Stimulated activated CD4-positive, alpha-beta T cell treated with anti-CD3 and anti-CD28 coated beads, Interleukin-4, amount 100 ng/mL, for 24 hours (primary cell): ENCODE results near the gene TMEM151B.

Experiments used
- DNase-seq: peaks from one replicate; pipeline ENCODE4 v3.0.0-alpha.2; 2020

The TMEM151B gene

DNA sequence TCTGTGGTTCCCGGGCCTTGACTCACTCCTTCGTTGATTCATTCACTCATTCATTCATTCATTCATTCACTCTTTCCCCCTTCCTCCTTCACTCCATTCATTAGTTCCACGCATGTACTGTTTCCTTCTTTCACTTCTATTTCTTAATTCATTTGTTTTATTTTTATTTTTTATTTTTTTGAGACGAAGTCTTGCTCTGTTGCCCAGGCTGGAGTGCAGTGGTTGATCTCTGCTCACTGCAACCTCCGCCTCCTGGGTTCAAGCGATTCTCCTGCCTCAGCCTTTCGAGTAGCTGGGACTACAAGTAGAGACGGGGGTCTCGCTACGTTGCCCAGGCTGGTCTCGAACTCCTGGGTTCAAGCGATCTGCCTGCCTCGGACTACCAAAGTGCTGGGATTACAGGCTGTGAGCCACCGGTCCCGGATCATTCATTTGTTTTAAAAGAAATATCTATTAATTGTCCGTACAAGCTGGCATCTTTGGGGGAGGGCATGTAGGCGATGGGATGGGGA, 4.5 kb upstream of the TMEM151B start:
- no peak for DNase-seq

DNA sequence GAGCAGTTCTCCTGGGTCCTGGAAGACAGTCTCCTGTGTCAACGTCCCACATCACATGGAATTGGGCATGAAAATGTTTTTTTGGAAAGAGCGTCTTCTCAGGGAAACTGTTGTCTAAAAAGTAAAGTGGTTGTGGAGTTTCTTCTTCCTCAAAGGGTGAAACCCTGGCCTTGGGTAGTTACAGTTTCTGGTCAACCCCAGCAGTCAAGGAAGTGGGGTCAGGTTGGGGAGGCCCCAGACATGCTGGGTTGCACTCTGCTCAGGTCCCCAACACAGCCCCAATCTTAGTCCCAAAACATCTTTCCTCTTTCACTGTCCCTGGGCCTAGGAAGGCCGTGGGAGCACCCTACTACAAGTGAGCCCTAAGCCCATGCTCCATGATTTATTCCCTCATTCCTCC, 3.9 kb upstream of the TMEM151B start:
- DNase-seq, result no peak

DNA sequence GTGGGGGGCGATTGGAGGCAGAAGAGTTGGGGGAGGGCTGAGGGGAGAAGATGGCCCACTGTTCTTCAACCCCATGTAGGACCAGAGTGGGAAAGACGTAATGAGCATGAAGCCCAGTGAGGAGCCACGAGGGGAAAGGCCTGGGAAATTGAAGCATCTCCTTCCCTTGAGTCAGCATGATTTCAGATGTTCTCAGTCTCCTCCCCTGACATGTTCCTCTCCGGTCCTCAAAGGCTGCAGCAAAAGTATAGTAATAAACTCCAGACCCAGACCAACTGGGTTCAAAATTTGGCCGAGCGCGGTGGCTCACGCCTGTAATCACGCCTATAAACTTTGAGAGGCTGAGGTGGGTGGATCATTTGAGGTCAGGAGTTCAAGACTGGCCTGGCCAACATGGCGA, 3.0 kb upstream of the TMEM151B start:
- no peak for DNase-seq

DNA sequence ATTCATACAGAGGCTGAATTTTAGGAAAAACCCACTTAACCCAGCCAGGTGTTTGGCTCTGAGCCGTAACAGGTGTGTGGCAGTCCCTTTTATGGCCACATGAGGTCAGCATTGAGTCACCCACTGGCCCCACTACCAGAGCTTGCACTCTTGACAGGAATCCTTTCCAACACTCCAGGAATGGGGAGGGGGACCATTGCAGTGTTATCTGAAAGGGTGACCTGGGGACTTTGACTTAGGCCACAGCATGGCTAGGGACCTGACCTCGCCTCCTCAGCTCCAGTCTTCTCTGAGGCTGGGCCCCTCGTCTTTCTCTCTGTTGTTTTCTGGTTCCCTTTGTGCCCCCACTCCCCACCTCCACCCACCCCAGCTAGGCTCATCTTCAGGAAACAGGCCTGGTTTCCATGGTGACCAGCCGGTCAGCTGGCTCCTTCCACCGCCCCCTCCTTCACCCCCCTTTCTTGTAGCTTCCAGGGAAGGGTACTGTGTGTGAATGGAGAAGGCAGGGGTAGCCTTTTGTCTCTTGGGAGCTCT, 2.1 kb upstream of the TMEM151B start:
- peak; percentile 72 for DNase-seq

DNA sequence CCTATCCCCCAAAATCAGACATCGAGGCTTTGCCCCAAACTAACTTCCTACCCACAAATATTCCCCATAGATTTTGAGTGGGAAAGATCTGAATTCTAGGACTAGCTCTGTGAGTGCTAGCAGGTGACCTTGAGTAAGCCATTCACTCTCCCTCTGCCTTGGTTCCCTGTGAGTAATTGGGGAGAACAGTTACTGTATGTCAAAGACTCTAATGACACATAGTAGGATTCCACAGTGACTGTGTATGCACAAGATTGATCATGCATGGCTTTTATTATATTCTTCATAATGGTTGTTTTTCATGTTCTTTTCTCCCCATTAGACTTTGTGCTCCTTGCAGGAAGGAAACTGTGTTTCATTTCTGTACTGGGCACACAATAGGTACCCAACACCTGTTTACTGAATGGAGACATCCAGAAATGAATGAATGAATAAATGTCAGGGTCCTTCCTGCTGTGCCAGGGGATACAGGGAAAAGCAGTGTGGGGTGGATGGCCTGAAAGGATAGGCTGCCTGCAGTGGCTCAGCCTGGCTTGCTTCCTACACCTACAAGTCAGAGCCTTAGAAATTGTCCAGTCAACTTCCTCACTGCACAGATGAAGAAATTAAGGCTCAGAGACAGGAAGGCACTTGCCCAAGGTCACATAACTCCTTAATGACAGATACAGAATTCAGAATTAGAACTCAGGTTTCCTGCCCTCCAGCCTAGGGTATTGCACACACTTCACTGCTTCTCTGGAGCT, 901 bp upstream of the TMEM151B start:
- no peak for DNase-seq

- DNase-seq, result no peak
Measured at GRCh38 chr6:44270526-44271405, 516 bp downstream of the TMEM151B start.

DNA sequence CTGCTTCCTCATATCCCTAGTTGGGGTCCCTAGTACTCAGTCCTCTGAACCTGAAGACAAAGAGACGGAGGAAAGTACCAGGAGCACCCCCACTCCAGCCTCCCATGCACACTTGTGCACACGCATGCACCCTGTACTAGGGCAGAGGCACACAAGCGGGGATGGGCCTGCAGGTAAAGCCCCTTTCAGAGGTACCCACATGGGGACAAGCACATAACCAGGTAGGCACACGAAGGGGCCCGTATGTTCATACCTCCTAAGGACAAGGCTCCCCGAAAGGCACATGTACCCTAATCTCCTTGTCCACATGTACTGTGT, 1.1 kb downstream of the TMEM151B start:
- DNase-seq, result no peak

- no peak for DNase-seq
Measured at GRCh38 chr6:44271914-44272313, 1.7 kb downstream of the TMEM151B start.

DNA sequence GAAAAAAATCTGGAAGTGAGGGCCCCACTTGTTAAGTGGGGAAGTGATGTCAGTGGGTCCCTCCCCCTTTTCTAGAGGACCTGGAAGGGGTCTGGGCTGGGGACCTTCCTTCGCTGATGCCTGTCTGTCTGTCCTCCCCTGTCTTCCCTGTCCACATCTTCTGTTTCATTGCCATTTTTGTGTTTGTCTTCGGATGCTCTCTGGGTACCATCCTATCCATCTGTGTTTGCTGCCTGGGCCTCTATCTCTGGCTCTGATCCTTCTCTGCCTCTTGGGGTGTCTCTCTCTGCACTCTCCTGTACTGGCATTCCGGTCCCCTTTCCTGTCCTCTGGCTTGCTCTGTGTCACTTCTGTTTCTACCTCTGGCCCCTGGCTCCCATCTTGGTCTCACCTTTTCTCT, 2.3 kb downstream of the TMEM151B start:
- no peak for DNase-seq

DNA sequence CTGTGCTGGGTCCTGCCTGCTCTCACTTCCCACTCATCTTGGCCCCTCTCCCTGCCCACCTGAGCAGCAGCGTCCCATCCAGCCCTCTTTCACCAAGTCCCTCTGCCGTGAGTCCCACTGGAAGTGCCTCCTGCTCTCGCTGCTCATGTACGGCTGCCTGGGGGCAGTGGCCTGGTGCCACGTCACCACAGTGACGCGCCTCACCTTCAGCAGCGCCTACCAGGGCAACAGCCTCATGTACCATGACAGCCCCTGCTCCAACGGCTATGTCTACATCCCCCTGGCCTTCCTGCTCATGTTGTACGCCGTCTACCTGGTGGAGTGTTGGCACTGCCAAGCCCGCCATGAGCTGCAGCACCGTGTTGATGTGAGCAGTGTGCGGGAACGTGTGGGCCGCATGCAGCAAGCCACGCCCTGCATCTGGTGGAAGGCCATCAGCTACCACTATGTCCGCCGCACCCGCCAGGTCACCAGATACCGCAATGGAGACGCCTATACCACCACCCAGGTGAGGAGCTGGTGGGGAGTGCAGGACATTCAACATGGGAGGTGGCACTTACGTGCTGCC, 2.8 kb downstream of the TMEM151B start:
- no peak for DNase-seq

DNA sequence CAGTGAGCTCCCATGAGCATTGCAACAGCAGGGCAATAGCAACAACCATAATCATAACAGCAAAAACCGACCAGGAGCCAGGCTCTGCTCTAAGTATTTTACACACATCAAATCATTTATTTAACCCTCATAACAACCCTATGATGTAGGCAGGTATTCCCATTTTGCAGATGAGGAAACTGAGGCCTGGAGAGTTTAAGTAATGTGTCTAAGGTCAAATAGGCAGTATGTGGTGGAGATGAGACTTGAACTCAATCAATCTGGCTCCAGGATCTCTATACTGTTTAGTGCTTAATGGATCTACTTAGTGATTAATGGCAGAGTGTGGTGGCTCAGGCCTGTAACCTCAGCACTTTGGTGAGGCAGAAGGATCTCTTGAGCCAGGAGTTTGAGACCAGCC, 3.4 kb downstream of the TMEM151B start:
- DNase-seq, result no peak

DNA sequence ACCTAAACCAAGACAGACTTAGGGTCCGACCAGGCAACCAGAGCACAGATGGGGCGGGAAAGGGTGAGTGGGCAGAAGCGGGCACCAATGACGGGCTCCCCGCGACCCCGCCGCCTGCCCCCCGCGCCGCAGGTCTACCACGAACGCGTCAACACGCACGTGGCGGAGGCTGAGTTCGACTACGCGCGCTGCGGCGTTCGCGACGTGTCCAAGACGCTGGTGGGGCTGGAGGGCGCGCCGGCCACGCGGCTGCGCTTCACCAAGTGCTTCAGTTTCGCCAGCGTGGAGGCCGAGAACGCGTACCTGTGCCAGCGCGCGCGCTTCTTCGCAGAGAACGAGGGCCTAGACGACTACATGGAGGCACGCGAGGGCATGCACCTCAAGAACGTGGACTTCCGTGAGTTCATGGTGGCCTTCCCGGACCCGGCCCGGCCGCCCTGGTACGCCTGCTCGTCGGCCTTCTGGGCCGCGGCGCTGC, 5.1 kb downstream of the TMEM151B start:
- no peak for DNase-seq

- no peak for DNase-seq
Measured at GRCh38 chr6:44275749-44276648, 5.7 kb downstream of the TMEM151B start.

DNA sequence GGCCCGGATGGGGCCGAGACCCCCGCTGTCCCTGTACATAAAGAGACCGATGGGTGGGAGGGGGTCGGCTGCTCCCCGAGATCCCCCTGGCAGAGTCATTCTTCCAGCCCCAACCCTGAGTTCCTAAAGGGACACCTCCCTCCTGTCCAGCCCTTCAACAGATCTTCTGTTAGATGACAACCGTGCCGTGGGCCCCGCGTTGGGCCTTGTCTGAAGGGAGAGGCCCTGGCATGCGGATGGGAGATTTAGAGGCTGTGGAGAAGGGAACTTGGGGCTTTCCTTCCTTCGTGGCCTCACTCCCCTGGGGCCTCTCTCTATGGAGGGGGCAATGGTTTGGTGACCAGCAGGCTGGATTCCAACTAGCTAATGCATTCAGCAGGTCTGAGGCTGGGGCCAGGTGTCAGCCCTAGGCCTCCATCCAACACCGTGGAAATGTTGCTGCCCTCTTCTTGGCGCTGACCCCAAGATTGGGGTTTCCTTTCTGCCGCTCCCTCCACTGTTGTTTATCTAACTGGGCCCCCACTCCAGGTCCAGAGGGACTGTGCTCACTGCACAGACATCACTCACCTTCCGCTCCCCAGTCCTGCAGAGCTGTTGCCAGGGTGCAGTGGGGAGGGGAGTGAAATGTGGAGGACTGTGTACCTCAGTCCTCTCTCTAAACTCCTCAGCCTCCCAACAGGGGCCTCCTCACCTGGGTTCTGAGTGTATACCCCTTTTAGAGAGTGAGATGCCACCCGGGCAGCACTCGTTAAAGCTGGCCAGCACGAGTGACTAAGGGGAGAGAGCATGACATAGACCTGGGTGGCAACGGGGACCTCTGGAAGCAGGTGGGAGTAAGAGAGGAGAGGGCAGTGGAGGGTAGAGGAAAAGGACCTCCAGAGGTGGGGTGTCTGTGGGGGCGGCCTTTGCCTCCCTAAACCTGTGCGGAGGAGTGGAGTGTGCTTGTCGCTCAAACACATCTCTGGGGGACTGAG, 6.7 kb downstream of the TMEM151B start:
- no peak for DNase-seq

- no peak for DNase-seq
Measured at GRCh38 chr6:44277763-44278162, 7.5 kb downstream of the TMEM151B start.

GRCh38 chr6:44278315-44278714, 8.1 kb downstream of the TMEM151B start:
- no peak for DNase-seq

GRCh38 chr6:44278774-44279697, 8.8 kb downstream of the TMEM151B start:
- DNase-seq, result no peak

DNA sequence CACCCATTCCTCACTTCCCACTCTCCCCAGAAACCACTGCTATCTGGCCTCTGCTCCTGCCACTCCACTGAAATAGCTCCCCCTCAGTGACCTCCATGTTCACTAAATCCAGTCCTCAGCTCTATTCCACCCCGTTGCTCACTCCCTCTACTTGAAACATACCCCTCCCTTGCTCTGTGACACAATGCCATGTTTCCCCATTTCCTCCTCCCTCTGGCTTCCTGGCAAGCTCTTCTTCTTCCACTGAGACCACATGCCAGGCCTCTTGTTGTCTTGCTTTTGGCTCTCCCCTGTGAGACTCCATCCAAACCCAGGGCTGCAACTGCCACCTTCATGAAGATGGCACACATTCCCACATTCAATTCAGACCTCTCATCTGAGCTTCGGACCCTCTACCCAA, 13.9 kb downstream of the TMEM151B start:
- no peak for DNase-seq

GRCh38 chr6:44284867-44285266, 14.6 kb downstream of the TMEM151B start:
- DNase-seq, result no peak
